ENCODE data around the gene AIRE.
"Not testable (repeated sequence)": the region's sequence is repeated elsewhere in the genome, so short reads cannot be mapped to it uniquely, and the experiment has no call there.

Gene AIRE

GRCh38 chr21:44333509-44334328, 48.0 kb downstream of the AIRE start:
- Histone ChIP-seq H3K4me2 (peak overlapping the region; percentile 91), H4K20me1 (peaks cover 83% of the 10 kb centered on the region), H3K9me3 (no peaks in the 10 kb centered on the region), H3K4me1 (peaks cover 86% of the 10 kb centered on the region), H3K9ac (peak overlapping the region; percentile 48; the same call in 1 of the 2 replicates), H3K36me3 (peaks cover 40% of the 10 kb centered on the region; the same call in 1 of the 2 replicates), H3K4me3 (peak overlapping the region; percentile 18; the same call in 1 of the 2 replicates), H3K27me3 (no peaks in the 10 kb centered on the region), H3K27ac (peak overlapping the region; percentile 19; the same call in 1 of the 2 replicates)
- no peak for TF ChIP-seq Cebpa-rat (IDR thresholded peaks at IDR 0.05)

- no peaks in the 10 kb centered on the region for H3K27me3 ChIP-seq
- peak overlapping the region; percentile 91 for H3K4me2 ChIP-seq
- H3K9me3 ChIP-seq: no peaks in the 10 kb centered on the region
- peaks cover 75% of the 10 kb centered on the region for H4K20me1 ChIP-seq
- peaks cover 33% of the 10 kb centered on the region; the same call in 1 of the 2 replicates for H3K36me3 ChIP-seq
- H3K4me1 ChIP-seq: peaks cover 78% of the 10 kb centered on the region
- peak overlapping the region; percentile 19; the same call in 1 of the 2 replicates for H3K27ac ChIP-seq
- H3K4me3 ChIP-seq: peak overlapping the region; percentile 18; the same call in 1 of the 2 replicates
- no peak for TF ChIP-seq Cebpa-rat (IDR thresholded peaks at IDR 0.05)
- H3K9ac ChIP-seq: peak overlapping the region; percentile 48; the same call in 1 of the 2 replicates
These were observed 48.8 kb downstream of the AIRE start for GRCh38 chr21:44334329-44335030.

GRCh38 chr21:44335266-44336059, 49.8 kb downstream of the AIRE start:
- TF ChIP-seq Cebpa-rat (IDR thresholded peaks at IDR 0.05): no peak
- no peak overlapping the region for H3K27ac ChIP-seq
- H3K4me2 ChIP-seq: peak overlapping the region; percentile 91
- peaks cover 66% of the 10 kb centered on the region for H4K20me1 ChIP-seq
- peaks cover 78% of the 10 kb centered on the region for H3K4me1 ChIP-seq
- no peaks in the 10 kb centered on the region for H3K27me3 ChIP-seq
- no peaks in the 10 kb centered on the region for H3K9me3 ChIP-seq
- H3K4me3 ChIP-seq: no peak overlapping the region
- peaks cover 33% of the 10 kb centered on the region; the same call in 1 of the 2 replicates for H3K36me3 ChIP-seq
- H3K9ac ChIP-seq: 0 out of 2 replicates have a peak overlapping the region, but pooled peaks have one; percentile 3

GRCh38 chr21:44337449-44337848, 51.8 kb downstream of the AIRE start:
- H3K9ac ChIP-seq: peak overlapping the region; percentile 48; the same call in 1 of the 2 replicates
- H3K27ac ChIP-seq: no peak overlapping the region
- H3K27me3 ChIP-seq: no peaks in the 10 kb centered on the region
- H3K9me3 ChIP-seq: no peaks in the 10 kb centered on the region
- peak overlapping the region; percentile 96 for H3K4me2 ChIP-seq
- peak; percentile 56; the same call in 1 of the 2 replicates for TF ChIP-seq Cebpa-rat (IDR thresholded peaks at IDR 0.05)
- peaks cover 62% of the 10 kb centered on the region for H3K4me1 ChIP-seq
- H4K20me1 ChIP-seq: peaks cover 47% of the 10 kb centered on the region
- peaks cover 20% of the 10 kb centered on the region; the same call in 1 of the 2 replicates for H3K36me3 ChIP-seq
- H3K4me3 ChIP-seq: no peak overlapping the region

- Histone ChIP-seq H3K9ac (no peak overlapping the region), H3K4me3 (peak overlapping the region; percentile 60)
These were observed 52.5 kb downstream of the AIRE start for GRCh38 chr21:44337941-44338895.

GRCh38 chr21:44338971-44339910, 53.6 kb downstream of the AIRE start, which contains the start of gene CFAP410:
Gene CFAP410 (minus strand): TSS chr21:44339390. CDS start chr21:44339194, 196 bp downstream.
- Histone ChIP-seq H3K27ac (peak within 1 kb of the TSS; percentile 89), H4K20me1 (peaks cover 29% of the 10 kb centered on the region), H3K4me3 (peak within 1 kb of the TSS; percentile 78), H3K9ac (peak within 1 kb of the TSS; percentile 89), H3K4me1 (peaks cover 61% of the 10 kb centered on the region), H3K27me3 (no peaks in the 10 kb centered on the region), H3K36me3 (peaks cover 20% of the 10 kb centered on the region; the same call in 1 of the 2 replicates), H3K9me3 (no peaks in the 10 kb centered on the region), H3K4me2 (peak within 1 kb of the TSS; percentile 96)
- no peak for TF ChIP-seq Cebpa-rat (IDR thresholded peaks at IDR 0.05)

More at GRCh38 chr21:44337941-44338895, 52.5 kb downstream of the AIRE start:
- TF ChIP-seq Cebpa-rat (IDR thresholded peaks at IDR 0.05): no peak
- peak overlapping the region; percentile 96 for H3K4me2 ChIP-seq
- H3K27me3 ChIP-seq: no peaks in the 10 kb centered on the region
- H4K20me1 ChIP-seq: peaks cover 39% of the 10 kb centered on the region
- peaks cover 61% of the 10 kb centered on the region for H3K4me1 ChIP-seq
- 0 out of 2 replicates have a peak overlapping the region, but pooled peaks have one; percentile 53 for H3K27ac ChIP-seq
- no peaks in the 10 kb centered on the region for H3K9me3 ChIP-seq
- H3K36me3 ChIP-seq: peaks cover 20% of the 10 kb centered on the region; the same call in 1 of the 2 replicates

GRCh38 chr21:44341726-44342458, 56.2 kb downstream of the AIRE start:
- H3K4me3 ChIP-seq, H3K27ac ChIP-seq, H3K4me2 ChIP-seq, H3K9me3 ChIP-seq, H3K27me3 ChIP-seq, H3K36me3 ChIP-seq, H3K9ac ChIP-seq: not testable (repeated sequence)
- Histone ChIP-seq H4K20me1 (peaks cover 15% of the 10 kb centered on the region), H3K4me1 (peaks cover 71% of the 10 kb centered on the region)

GRCh38 chr21:44342981-44343380, 57.3 kb downstream of the AIRE start:
- not testable (repeated sequence) for H3K9me3 ChIP-seq, H3K27me3 ChIP-seq, H4K20me1 ChIP-seq, H3K9ac ChIP-seq, H3K36me3 ChIP-seq, H3K4me3 ChIP-seq, H3K27ac ChIP-seq
- Histone ChIP-seq H3K4me1 (peaks cover 68% of the 10 kb centered on the region), H3K4me2 (peak overlapping the region; percentile 32; the same call in 1 of the 2 replicates)

Measured in BLaER1 (cell line).